GM18505 (cell line): ENCODE results near the gene PCBP3.

Source experiments
- ATAC-seq: cut with Tn5 transposase; IDR thresholded peaks from one replicate; pipeline ENCODE4 v1.9.1; 2021; ENCODE audit not compliant: unreplicated experiment
- POLR2A ChIP-seq: IDR thresholded peaks from 4 replicates; pipeline ENCODE4 v1.6.1; 2011; ENCODE audit warnings: borderline replicate concordance; ENCODE audit not compliant: insufficient read depth, insufficient read length; ENCODE audit errors: extremely low read depth

PCBP3 gene

GRCh38 chr21:45818904-45819285, 175.4 kb downstream of the PCBP3 start:
- no peak for TF ChIP-seq POLR2A
- ATAC-seq, result no peak

- TF ChIP-seq POLR2A, result no peak
- no peak for ATAC-seq
Observed at GRCh38 chr21:45819478-45820170, 176.1 kb downstream of the PCBP3 start.

GRCh38 chr21:45820171-45821091, 176.9 kb downstream of the PCBP3 start:
- no peak for ATAC-seq
- TF ChIP-seq POLR2A, result no peak

- ATAC-seq, result no peak
Observed at GRCh38 chr21:45821315-45821962, 177.9 kb downstream of the PCBP3 start.

GRCh38 chr21:45821998-45822397, 178.5 kb downstream of the PCBP3 start:
- no peak for ATAC-seq
- TF ChIP-seq POLR2A, result no peak

More at GRCh38 chr21:45821315-45821962, 177.9 kb downstream of the PCBP3 start:
- TF ChIP-seq POLR2A, result no peak

DNA sequence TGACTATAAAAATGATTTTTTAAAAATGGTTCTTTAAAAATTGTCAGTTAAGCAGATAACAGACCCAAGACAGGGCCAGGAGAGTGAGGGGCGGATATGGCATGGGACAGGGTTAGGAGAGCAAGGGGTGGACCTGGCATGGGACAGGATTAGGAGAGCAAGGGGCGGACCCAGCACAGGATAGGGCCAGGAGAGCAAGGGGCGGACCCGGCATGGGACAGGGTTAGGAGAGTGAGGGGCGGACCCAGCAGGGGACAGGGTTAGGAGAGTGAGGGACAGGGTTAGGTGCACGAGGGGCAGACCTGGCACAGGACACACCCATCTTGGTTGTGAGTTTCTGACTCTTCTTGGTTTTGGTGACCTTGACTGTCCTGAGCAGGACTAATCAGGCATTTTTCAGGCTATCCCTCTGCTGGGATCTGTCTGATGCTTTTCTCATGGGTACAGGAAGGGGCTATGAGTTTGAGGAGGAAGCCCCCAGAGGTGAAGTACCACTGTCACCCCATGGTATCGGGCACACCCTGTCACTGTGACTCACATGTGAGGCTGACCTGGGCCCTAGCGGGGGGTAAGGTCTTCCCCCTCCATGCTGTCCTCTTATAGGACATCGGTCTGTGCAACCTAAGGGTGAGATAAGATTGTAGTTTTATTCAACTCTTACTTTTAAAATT, 179.0 kb downstream of the PCBP3 start:
- ATAC-seq, result no peak
- no peak for TF ChIP-seq POLR2A

GRCh38 chr21:45823100-45823681, 179.7 kb downstream of the PCBP3 start:
- ATAC-seq, result no peak
- TF ChIP-seq POLR2A, result no peak

DNA sequence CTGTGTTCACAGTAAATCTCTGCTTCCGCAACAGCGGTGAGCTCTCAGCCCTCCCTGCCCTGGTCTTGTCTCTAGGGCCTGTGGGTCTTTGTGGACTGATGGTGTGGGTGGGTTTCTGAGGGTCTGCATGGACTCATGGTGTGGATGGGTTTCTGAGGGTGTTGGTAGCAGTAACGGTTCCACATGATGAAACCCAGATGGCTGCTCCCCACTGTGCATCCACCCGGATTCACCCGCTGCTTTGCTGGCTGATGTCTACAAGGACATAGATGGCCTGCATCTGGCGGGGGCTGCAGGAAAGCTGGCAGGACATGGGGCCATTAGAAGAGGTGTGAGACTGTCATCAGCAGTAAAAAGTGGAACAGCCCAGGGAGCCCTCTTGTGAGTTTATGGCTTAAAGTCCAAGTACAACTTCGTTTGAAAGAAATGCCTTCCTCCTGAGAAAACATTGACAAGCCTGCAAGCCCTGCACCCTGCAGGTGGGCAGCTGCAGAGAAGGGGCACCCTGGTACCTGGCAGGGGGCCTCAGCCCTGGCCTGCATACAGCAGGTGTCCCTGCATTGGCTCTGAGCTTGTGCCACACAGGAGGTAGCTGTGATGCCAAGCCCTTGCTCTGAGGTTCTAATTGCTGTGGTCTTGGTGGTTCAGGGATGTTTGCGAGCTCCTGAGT, 181.2 kb downstream of the PCBP3 start:
- TF ChIP-seq POLR2A, result no peak

GRCh38 chr21:45825219-45825618, 181.7 kb downstream of the PCBP3 start:
- no peak for ATAC-seq
- TF ChIP-seq POLR2A, result no peak

More for the DNA sequence above, 181.2 kb downstream of the PCBP3 start:
- ATAC-seq, result no peak

GRCh38 chr21:45826676-45827301, 183.3 kb downstream of the PCBP3 start:
- ATAC-seq, result no peak
- TF ChIP-seq POLR2A, result no peak

DNA sequence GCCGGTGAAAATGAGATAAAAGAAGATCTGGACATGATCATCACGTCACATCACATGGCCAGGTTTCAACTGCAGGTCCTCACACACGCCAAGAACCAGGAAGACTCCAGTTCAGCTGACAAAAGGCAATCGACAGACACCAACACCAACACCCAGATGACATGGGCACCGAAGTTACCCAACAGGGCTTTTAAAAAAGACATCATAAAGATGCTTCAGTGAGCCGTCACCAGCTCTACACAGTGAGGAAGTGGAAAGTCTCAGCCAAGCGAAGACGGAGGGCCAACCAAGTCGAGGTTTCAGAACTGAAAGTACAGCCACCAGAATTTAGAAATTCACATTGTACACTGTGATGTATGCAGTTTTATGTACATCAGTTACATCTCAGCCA, 183.8 kb downstream of the PCBP3 start:
- ATAC-seq, result no peak
- TF ChIP-seq POLR2A, result no peak
